ENCODE results near the gene ARID5B.

Gene ARID5B

DNA sequence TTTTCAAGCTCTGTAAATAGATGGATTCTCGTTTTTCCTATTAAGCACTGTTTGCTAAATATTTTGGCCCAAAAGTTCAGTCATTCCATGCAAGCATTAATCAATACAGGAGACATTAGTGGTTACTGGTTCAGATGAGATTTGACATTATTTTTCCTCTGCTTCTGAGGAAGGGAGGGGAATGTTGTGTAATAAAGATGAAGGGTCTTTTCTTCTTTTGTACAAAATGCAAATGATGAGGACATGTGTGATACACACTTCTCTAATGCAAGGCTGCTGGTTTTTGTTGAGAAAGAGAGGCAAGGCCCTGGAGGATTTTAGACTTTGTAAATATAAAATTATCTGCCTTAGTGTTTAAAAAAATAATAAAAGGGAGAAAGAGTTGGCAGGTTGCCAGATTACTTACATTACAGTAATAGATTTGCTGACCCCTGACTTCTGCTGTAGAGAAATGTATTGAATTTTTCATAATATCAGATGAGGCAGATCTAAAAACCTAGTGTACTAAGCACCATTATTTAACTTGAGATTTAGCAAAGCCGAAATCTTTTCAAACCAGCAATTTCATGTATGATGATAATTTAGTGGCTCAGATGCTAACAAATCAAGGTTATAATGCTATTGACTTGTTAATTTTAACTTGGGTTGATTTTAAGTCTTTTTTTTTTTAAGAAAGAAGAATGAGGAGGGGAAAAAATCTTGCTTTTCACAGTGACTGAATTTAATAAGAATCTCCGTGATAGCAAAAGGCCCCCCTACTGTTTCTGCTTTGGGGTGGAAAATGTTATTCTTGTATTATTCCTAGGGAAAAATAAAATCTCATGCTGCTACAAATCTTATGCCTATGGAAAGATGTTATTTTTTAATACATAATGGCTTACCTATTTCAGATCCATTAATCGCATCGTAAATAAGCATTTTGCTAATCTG lies 180.1 kb downstream of the ARID5B start:
- Histone ChIP-seq H3K36me3 (ENCODE audit: insufficient read depth, low read length) (peaks cover 19% of the 10 kb centered on the region), H3K27ac (ENCODE audit: low read depth, low read length) (peak overlapping the region; percentile 86), H3K4me3 (ENCODE audit: low read depth in 1 of 2, low read length in 2 of 2) (peak overlapping the region in 1 of 2 donors; percentile 25), H3K27me3 (ENCODE audit: control insufficient read depth in 1 of 2, insufficient read depth in 2 of 2, low read length in 2 of 2) (no peaks in the 10 kb centered on the region), H3K9ac (ENCODE audit: low read length) (peak overlapping the region; percentile 7), H3K4me1 (ENCODE audit: insufficient read depth, low read length) (peaks cover 81% of the 10 kb centered on the region), H3K9me3 (ENCODE audit: low read length) (no peaks in the 10 kb centered on the region)

GRCh38 chr10:62082271-62082656 lies 180.8 kb downstream of the ARID5B start:
- H3K9ac ChIP-seq (ENCODE audit: low read length) = peak overlapping the region; percentile 35
- H3K4me3 ChIP-seq (ENCODE audit: low read depth in 1 of 2, low read length in 2 of 2) = peak overlapping the region in 1 of 2 donors; percentile 25
- peaks cover 21% of the 10 kb centered on the region for H3K36me3 ChIP-seq (ENCODE audit: insufficient read depth, low read length)
- H3K27me3 ChIP-seq (ENCODE audit: control insufficient read depth in 1 of 2, insufficient read depth in 2 of 2, low read length in 2 of 2) = no peaks in the 10 kb centered on the region
- peaks cover 74% of the 10 kb centered on the region for H3K4me1 ChIP-seq (ENCODE audit: insufficient read depth, low read length)
- H3K27ac ChIP-seq (ENCODE audit: low read depth, low read length) = peak overlapping the region; percentile 86
- H3K9me3 ChIP-seq (ENCODE audit: low read length) = no peaks in the 10 kb centered on the region

DNA sequence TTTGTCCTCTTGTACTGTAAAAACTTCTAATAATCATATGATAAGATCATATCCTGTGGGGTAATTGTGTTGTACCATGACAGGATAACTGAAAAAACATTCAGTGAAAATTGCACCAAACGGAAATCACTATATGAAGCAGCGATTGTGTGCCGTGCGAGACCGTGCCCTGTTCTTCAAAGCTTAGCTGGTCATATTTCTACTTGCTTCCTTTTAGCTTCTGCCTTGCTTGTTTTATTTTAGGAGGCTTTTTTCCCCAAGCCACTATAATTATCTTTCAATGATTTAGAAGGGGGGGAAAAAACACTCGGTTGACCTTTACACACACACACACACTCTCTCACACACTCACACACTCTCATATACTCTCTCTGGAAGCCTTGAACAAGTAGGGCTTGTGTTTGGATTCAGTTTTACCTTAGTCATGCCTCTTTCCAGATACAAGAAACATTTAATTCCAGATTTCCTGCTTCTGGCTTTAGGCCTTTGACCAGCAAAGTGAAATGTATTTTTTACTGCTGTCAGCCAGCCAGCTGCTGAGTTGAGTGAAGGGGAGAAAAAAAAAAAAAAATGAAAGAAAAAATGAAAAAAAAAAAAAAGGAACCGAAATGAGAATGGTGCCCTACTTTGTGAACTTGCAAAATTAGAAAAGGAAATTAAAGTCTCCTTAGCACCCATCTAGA lies 181.4 kb downstream of the ARID5B start:
- H3K36me3 ChIP-seq (ENCODE audit: insufficient read depth, low read length) = peaks cover 21% of the 10 kb centered on the region
- H3K9ac ChIP-seq (ENCODE audit: low read length) = peak overlapping the region; percentile 35
- H3K27me3 ChIP-seq (ENCODE audit: control insufficient read depth in 1 of 2, insufficient read depth in 2 of 2, low read length in 2 of 2) = no peaks in the 10 kb centered on the region
- H3K4me3 ChIP-seq (ENCODE audit: low read depth in 1 of 2, low read length in 2 of 2) = peak overlapping the region in 1 of 2 donors; percentile 25
- H3K27ac ChIP-seq (ENCODE audit: low read depth, low read length) = peak overlapping the region; percentile 86
- peaks cover 68% of the 10 kb centered on the region for H3K4me1 ChIP-seq (ENCODE audit: insufficient read depth, low read length)
- H3K9me3 ChIP-seq (ENCODE audit: low read length) = no peaks in the 10 kb centered on the region

DNA sequence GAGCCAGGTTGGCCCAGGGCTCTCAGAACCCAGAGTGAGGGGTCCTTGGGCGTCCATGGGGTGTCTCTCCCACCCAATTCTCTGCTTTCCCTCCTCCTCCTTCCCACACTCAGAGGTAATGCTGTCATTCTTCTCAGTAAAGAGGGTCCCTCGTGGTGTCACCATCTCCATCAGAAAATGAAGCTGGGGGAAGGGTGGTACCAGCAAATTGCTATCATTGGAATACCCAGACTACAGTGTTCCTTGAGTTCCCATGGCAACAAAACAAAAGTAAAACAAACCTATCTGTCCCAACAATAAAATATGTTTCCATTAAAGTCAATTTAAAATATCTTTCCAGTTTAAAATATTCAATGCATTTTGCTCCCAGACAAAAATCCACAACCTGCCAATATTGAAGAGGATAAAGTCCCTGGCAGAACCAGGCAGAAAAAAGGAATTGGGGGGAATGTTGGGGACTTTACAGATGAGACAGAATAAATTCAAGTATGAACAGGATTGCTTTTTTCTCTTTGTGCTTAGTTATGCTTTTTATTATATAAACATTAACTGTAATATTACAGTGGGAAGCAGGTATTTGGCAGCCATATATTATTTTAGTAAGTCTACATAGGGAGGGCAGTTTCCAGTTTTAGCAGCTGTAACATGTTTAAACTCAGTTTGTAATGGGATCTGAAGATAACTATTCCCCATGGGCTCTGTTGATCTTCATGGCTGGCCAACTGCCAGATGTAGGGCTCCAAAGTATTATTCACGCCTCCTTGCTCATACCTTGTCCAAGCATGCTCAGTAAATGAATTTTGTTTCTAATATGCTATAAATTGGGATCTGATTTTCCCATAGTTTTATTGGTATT lies 182.1 kb downstream of the ARID5B start:
- H3K27ac ChIP-seq (ENCODE audit: low read depth, low read length) = peak overlapping the region; percentile 86
- no peaks in the 10 kb centered on the region for H3K9me3 ChIP-seq (ENCODE audit: low read length)
- H3K36me3 ChIP-seq (ENCODE audit: insufficient read depth, low read length) = peaks cover 28% of the 10 kb centered on the region
- no peak overlapping the region for H3K4me3 ChIP-seq (ENCODE audit: low read depth in 1 of 2, low read length in 2 of 2)
- peaks cover 61% of the 10 kb centered on the region for H3K4me1 ChIP-seq (ENCODE audit: insufficient read depth, low read length)
- H3K27me3 ChIP-seq (ENCODE audit: control insufficient read depth in 1 of 2, insufficient read depth in 2 of 2, low read length in 2 of 2) = no peaks in the 10 kb centered on the region
- H3K9ac ChIP-seq (ENCODE audit: low read length) = no peak overlapping the region

GRCh38 chr10:62084451-62084850 lies 183.0 kb downstream of the ARID5B start:
- Histone ChIP-seq H3K27me3 (ENCODE audit: control insufficient read depth in 1 of 2, insufficient read depth in 2 of 2, low read length in 2 of 2) (no peaks in the 10 kb centered on the region), H3K9me3 (ENCODE audit: low read length) (no peaks in the 10 kb centered on the region), H3K4me1 (ENCODE audit: insufficient read depth, low read length) (peaks cover 61% of the 10 kb centered on the region), H3K9ac (ENCODE audit: low read length) (no peak overlapping the region), H3K27ac (ENCODE audit: low read depth, low read length) (peak overlapping the region; percentile 86), H3K4me3 (ENCODE audit: low read depth in 1 of 2, low read length in 2 of 2) (no peak overlapping the region), H3K36me3 (ENCODE audit: insufficient read depth, low read length) (peaks cover 34% of the 10 kb centered on the region)

DNA sequence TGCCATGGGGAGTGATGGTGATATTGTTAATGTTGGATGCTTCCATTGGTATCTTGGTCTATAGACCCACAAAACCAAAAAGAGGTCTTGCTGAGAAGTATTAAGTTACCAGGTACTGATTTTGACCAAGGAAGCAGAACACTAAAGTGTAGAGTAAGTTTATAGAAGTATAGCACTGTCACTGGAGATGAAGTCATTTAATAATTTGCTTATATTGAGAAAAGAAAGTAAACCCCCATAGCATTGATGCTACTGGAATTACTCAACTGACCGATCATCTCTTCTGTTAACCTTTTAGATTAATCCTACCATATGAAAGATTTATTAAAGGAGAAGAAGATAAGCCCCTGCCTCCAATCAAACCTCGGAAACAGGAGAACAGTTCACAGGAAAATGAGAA lies 183.9 kb downstream of the ARID5B start:
- Histone ChIP-seq H3K4me1 (ENCODE audit: insufficient read depth, low read length) (peaks cover 55% of the 10 kb centered on the region), H3K36me3 (ENCODE audit: insufficient read depth, low read length) (peaks cover 35% of the 10 kb centered on the region), H3K9me3 (ENCODE audit: low read length) (no peaks in the 10 kb centered on the region), H3K27me3 (ENCODE audit: control insufficient read depth in 1 of 2, insufficient read depth in 2 of 2, low read length in 2 of 2) (no peaks in the 10 kb centered on the region), H3K4me3 (ENCODE audit: low read depth in 1 of 2, low read length in 2 of 2) (no peak overlapping the region), H3K27ac (ENCODE audit: low read depth, low read length) (no peak overlapping the region), H3K9ac (ENCODE audit: low read length) (no peak overlapping the region)

- no peak overlapping the region for H3K4me3 ChIP-seq (ENCODE audit: low read depth in 1 of 2, low read length in 2 of 2)
- H3K36me3 ChIP-seq (ENCODE audit: insufficient read depth, low read length) = peaks cover 35% of the 10 kb centered on the region
- no peak overlapping the region for H3K27ac ChIP-seq (ENCODE audit: low read depth, low read length)
- H3K4me1 ChIP-seq (ENCODE audit: insufficient read depth, low read length) = peaks cover 51% of the 10 kb centered on the region
- no peak overlapping the region for H3K9ac ChIP-seq (ENCODE audit: low read length)
- no peaks in the 10 kb centered on the region for H3K27me3 ChIP-seq (ENCODE audit: control insufficient read depth in 1 of 2, insufficient read depth in 2 of 2, low read length in 2 of 2)
- no peaks in the 10 kb centered on the region for H3K9me3 ChIP-seq (ENCODE audit: low read length)
Observed at GRCh38 chr10:62085821-62086220, 184.3 kb downstream of the ARID5B start.

DNA sequence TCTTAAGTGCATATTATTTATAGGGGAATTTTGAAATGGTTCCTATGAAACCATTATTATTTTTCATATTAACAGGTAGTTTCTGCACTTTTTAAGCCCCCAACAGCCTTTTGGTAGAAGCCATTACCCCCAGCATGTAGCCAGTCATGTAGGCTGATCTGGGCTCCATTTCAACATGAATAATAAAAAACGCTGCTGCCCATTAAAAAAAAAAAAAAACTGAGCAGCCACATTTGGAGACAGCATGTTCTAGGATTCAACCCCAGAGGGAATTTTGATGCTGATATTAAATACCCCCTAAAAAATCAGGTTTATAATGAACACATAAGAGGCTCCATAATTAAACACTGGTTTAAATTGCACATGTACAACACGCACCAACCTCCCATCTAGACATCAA lies 185.8 kb downstream of the ARID5B start:
- Histone ChIP-seq H3K4me1 (ENCODE audit: insufficient read depth, low read length) (peaks cover 36% of the 10 kb centered on the region), H3K9me3 (ENCODE audit: low read length) (no peaks in the 10 kb centered on the region), H3K27ac (ENCODE audit: low read depth, low read length) (no peak overlapping the region), H3K9ac (ENCODE audit: low read length) (no peak overlapping the region), H3K4me3 (ENCODE audit: low read depth in 1 of 2, low read length in 2 of 2) (no peak overlapping the region), H3K36me3 (ENCODE audit: insufficient read depth, low read length) (peaks cover 49% of the 10 kb centered on the region), H3K27me3 (ENCODE audit: control insufficient read depth in 1 of 2, insufficient read depth in 2 of 2, low read length in 2 of 2) (no peaks in the 10 kb centered on the region)

DNA sequence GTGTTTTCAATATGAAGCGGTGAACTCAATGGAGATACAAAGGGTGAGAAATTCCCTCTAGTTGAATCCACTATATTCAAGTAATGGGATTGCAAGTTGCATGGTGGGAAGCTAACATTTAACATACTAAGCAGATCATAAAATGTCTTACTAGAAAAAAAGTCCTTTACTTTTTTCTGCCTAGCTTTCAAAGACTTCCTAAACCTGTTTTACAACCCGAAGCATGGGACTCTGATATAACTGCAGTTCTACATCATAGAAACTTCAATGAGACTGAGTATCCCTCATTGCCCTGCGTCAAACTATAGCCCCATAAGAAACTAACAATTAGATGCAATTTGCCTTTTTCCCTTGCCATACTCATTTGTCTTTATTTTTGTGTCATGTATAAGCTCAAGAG lies 187.3 kb downstream of the ARID5B start:
- Histone ChIP-seq H3K9me3 (ENCODE audit: low read length) (no peaks in the 10 kb centered on the region), H3K9ac (ENCODE audit: low read length) (no peak overlapping the region), H3K4me3 (ENCODE audit: low read depth in 1 of 2, low read length in 2 of 2) (no peak overlapping the region), H3K27ac (ENCODE audit: low read depth, low read length) (no peak overlapping the region), H3K27me3 (ENCODE audit: control insufficient read depth in 1 of 2, insufficient read depth in 2 of 2, low read length in 2 of 2) (no peaks in the 10 kb centered on the region), H3K36me3 (ENCODE audit: insufficient read depth, low read length) (peaks cover 59% of the 10 kb centered on the region), H3K4me1 (ENCODE audit: insufficient read depth, low read length) (peaks cover 32% of the 10 kb centered on the region)

GRCh38 chr10:62092301-62093030 lies 191.0 kb downstream of the ARID5B start:
- Histone ChIP-seq H3K4me1 (ENCODE audit: insufficient read depth, low read length) (peaks cover 41% of the 10 kb centered on the region), H3K9me3 (ENCODE audit: low read length) (no peaks in the 10 kb centered on the region), H3K9ac (ENCODE audit: low read length) (no peak overlapping the region), H3K27me3 (ENCODE audit: control insufficient read depth in 1 of 2, insufficient read depth in 2 of 2, low read length in 2 of 2) (no peaks in the 10 kb centered on the region), H3K27ac (ENCODE audit: low read depth, low read length) (peak overlapping the region; percentile 12), H3K4me3 (ENCODE audit: low read depth in 1 of 2, low read length in 2 of 2) (no peak overlapping the region), H3K36me3 (ENCODE audit: insufficient read depth, low read length) (peaks cover 47% of the 10 kb centered on the region)
